MG63 (cell line): ENCODE measurements around the gene PTPRK. TPM values are rescaled to one million over a fixed set of nuclear protein-coding genes. Genes with fewer than 3 reads are reported as not detected.

Source experiments
- DNase-seq: peaks from one replicate; pipeline ENCODE4 v3.0.0-alpha.2; 2020
- H3K27me3 ChIP-seq: fragments of 250-450 bp; sonication (Bioruptor Pico); 2 replicates; pipeline ENCODE4 v1.5.1; 2020; ENCODE audit warnings: mild to moderate bottlenecking, moderate library complexity
- H3K36me3 ChIP-seq: fragments of 250-450 bp; sonication (Bioruptor Pico); 2 replicates; pipeline ENCODE4 v1.5.1; 2020; ENCODE audit warnings: mild to moderate bottlenecking, moderate library complexity
- H3K4me3 ChIP-seq: fragments of 250-450 bp; sonication (Bioruptor Pico); 2 replicates; pipeline ENCODE4 v1.5.1; 2020; ENCODE audit warnings: mild to moderate bottlenecking, moderate library complexity
- H3K9me3 ChIP-seq: fragments of 250-450 bp; sonication (Bioruptor Pico); 2 replicates; pipeline ENCODE4 v1.5.1; 2020; ENCODE audit warnings: mild to moderate bottlenecking, moderate library complexity
- total RNA-seq: library from RNA; depleted of rRNA; stranded (reverse); fragments of >200 nt; shearing (Covaris generic); gene quantifications from 2 replicates; pipeline ENCODE4 v1.2.3, GENCODE V29; 2014; ENCODE audit warnings: low replicate concordance

The PTPRK gene
- total RNA-seq, 1 experiment from 2014 or later: 9.7 TPM

- Histone ChIP-seq H3K36me3 (no peaks in the 10 kb centered on the region), H3K27me3 (no peaks in the 10 kb centered on the region), H3K9me3 (no peaks in the 10 kb centered on the region), H3K4me3 (no peak overlapping the region)
- DNase-seq: no peak
Measured at GRCh38 chr6:128161839-128162238, 358.6 kb downstream of the PTPRK start.

DNA sequence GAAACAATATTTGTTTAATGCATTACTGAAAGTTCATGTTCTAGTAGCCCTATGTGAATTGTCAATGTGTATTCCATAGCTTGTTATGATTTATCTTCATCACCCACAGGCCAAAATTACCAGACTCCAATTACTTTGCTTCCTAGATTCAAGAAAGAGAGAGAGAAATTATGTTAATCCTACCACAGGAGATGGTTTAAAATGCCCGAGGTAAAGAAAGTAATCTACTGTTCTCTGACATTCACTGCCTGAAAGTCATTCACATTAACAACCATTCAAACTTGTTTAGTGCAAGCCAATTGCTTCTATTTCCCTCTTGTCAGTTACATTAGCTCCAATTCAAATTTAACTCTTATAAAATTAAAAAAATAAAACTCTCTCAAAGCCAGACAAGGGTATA lies 359.1 kb downstream of the PTPRK start:
- H3K9me3 ChIP-seq: no peaks in the 10 kb centered on the region
- no peaks in the 10 kb centered on the region for H3K27me3 ChIP-seq
- no peak overlapping the region for H3K4me3 ChIP-seq
- no peaks in the 10 kb centered on the region for H3K36me3 ChIP-seq
- no peak for DNase-seq

- Histone ChIP-seq H3K27me3 (no peaks in the 10 kb centered on the region), H3K4me3 (no peak overlapping the region), H3K36me3 (no peaks in the 10 kb centered on the region), H3K9me3 (no peaks in the 10 kb centered on the region)
- DNase-seq: no peak
Measured at GRCh38 chr6:128158496-128158895, 361.9 kb downstream of the PTPRK start.

GRCh38 chr6:128156321-128157111 lies 363.9 kb downstream of the PTPRK start:
- DNase-seq: no peak
- H3K36me3 ChIP-seq: no peaks in the 10 kb centered on the region
- H3K4me3 ChIP-seq: no peak overlapping the region
- H3K9me3 ChIP-seq: no peaks in the 10 kb centered on the region
- H3K27me3 ChIP-seq: no peaks in the 10 kb centered on the region

DNA sequence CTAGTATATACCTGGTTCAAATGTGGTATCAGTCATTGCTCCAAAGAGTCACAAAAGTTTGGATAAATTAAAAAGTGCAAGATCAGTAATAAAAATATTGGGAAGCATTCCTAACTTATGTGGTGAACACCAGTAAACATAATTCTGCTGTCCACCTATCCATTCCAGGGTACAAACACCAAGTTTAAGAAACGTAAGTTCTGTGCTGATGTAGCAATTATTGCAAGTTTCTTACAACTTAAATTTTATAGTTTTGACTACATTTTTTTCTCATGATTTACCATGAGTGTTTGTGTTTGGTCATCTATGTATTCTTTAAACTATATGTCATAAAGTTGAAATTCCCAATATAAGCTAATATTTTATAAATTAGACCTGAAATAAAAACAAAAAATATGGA lies 364.6 kb downstream of the PTPRK start:
- DNase-seq: no peak
- H3K36me3 ChIP-seq: no peaks in the 10 kb centered on the region
- no peaks in the 10 kb centered on the region for H3K27me3 ChIP-seq
- no peaks in the 10 kb centered on the region for H3K9me3 ChIP-seq
- H3K4me3 ChIP-seq: no peak overlapping the region

DNA sequence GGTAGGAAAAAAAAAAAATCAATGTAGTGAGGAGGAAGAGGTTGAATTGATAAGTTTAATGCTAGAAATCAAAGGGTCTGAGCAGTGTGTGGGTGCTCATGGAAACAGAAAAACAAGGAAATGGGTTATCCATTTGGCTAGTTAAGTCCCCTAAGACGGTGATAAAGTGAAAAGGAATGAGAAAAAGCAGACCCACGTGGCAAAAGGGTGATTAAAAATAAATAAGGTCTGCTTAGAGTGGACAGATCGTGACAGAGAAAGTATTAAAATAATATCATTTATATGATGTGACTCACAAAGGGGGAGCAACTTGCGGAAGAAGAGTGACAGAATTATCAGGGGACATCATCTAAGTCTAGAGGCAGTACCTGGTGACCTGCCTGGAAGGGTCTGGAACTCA lies 367.8 kb downstream of the PTPRK start:
- no peak for DNase-seq
- H3K9me3 ChIP-seq: no peaks in the 10 kb centered on the region
- no peak overlapping the region for H3K4me3 ChIP-seq
- H3K36me3 ChIP-seq: no peaks in the 10 kb centered on the region
- H3K27me3 ChIP-seq: no peaks in the 10 kb centered on the region

- no peaks in the 10 kb centered on the region for H3K9me3 ChIP-seq
- DNase-seq: no peak
- no peaks in the 10 kb centered on the region for H3K36me3 ChIP-seq
- H3K27me3 ChIP-seq: no peaks in the 10 kb centered on the region
- H3K4me3 ChIP-seq: no peak overlapping the region
Measured at GRCh38 chr6:128150376-128150775, 370.0 kb downstream of the PTPRK start.

DNA sequence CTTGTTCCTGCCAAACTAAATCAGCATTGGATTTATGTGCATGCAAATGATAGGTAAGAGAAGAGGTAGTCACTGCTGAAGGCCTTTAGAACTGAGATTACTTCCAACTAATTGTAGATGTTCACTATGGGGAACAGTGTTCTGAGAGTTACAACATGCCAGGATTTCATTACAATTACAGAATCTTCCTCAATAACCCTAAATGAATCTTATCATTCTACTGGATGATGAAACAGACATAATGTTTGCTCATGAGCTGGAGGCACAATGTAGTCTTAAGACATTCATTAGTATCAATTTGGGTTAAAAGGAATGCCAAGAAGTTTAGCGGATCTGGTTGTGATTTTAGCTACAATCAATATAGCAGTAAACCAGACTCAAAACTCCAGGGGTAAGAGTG lies 370.6 kb downstream of the PTPRK start:
- no peak for DNase-seq
- no peaks in the 10 kb centered on the region for H3K9me3 ChIP-seq
- H3K4me3 ChIP-seq: no peak overlapping the region
- no peaks in the 10 kb centered on the region for H3K27me3 ChIP-seq
- no peaks in the 10 kb centered on the region for H3K36me3 ChIP-seq

- no peaks in the 10 kb centered on the region for H3K36me3 ChIP-seq
- DNase-seq: no peak
Measured at GRCh38 chr6:128144320-128144719, 376.1 kb downstream of the PTPRK start.

DNA sequence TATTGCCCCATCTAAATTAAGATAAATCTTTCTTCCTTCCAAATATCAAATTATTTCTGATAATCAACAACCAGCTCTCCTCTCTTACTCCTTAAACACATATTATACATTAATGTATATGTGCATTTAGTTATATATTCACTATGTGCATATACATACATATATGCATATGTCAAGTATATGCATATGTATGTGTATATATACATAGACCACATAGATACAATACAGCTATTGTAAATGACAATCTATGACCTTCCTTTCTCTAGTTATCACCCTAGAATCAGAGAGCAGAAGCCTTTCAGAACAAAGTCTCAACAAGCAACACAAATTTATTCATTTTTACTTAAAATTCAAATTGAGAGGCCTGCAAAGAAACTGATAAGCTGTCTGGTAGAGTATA lies 378.5 kb downstream of the PTPRK start:
- DNase-seq: no peak
- H3K9me3 ChIP-seq: no peaks in the 10 kb centered on the region
- no peak overlapping the region for H3K4me3 ChIP-seq
- no peaks in the 10 kb centered on the region for H3K36me3 ChIP-seq
- H3K27me3 ChIP-seq: no peaks in the 10 kb centered on the region

More at GRCh38 chr6:128144320-128144719, 376.1 kb downstream of the PTPRK start:
- Histone ChIP-seq H3K9me3 (no peaks in the 10 kb centered on the region), H3K27me3 (no peaks in the 10 kb centered on the region), H3K4me3 (no peak overlapping the region)

GRCh38 chr6:128139519-128139918 lies 380.9 kb downstream of the PTPRK start:
- peak; percentile 31 for DNase-seq
- H3K27me3 ChIP-seq: no peaks in the 10 kb centered on the region

DNA sequence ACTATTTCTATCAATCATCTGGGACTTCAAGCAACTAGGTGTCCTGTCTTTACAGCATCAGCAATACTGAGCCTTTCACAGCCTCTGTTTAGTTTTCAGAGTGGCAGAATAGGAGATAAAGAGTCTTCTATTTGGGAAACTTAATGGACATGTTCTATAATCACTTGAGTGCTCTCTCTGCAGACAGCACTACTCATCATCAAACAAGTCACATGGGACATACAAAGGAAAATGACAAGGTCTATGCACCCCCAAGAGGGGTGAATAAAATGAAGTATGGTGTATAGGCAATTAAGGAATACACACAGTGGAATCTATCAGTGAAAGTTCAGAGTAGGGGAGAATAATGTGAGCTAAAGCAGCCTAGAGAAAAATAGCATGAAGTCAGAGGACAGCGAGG lies 381.7 kb downstream of the PTPRK start:
- DNase-seq: no peak
- H3K36me3 ChIP-seq: no peaks in the 10 kb centered on the region
- H3K4me3 ChIP-seq: no peak overlapping the region
- H3K9me3 ChIP-seq: no peaks in the 10 kb centered on the region
- H3K27me3 ChIP-seq: no peaks in the 10 kb centered on the region

More at GRCh38 chr6:128139519-128139918, 380.9 kb downstream of the PTPRK start:
- Histone ChIP-seq H3K4me3 (no peak overlapping the region), H3K36me3 (no peaks in the 10 kb centered on the region), H3K9me3 (no peaks in the 10 kb centered on the region)

GRCh38 chr6:128135325-128135724 lies 385.1 kb downstream of the PTPRK start:
- Histone ChIP-seq H3K9me3 (no peaks in the 10 kb centered on the region), H3K4me3 (no peak overlapping the region), H3K27me3 (no peaks in the 10 kb centered on the region), H3K36me3 (no peaks in the 10 kb centered on the region)
- no peak for DNase-seq

DNA sequence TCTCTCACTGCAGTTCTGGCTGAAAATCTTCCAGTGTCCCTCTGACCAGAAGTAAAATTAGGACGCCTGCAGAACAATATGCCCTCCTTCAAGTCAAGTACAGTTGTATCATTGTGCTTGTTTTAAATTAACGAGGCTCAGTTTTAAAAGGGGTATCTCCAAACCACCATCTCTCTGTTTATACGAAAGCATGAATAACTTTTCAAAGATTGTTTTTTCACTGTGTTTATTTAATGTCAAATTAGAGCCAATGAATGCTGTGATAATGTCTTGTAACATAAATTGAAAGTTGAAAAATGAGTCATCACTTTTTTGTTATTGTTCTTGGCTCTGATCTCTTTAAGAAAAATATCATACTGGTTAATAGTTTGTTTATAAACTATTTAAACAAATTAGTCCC lies 388.8 kb downstream of the PTPRK start:
- Histone ChIP-seq H3K36me3 (no peaks in the 10 kb centered on the region; the same call in 1 of the 2 replicates), H3K9me3 (no peaks in the 10 kb centered on the region), H3K27me3 (no peaks in the 10 kb centered on the region), H3K4me3 (no peak overlapping the region)
- no peak for DNase-seq

GRCh38 chr6:128131036-128131435 lies 389.4 kb downstream of the PTPRK start:
- H3K36me3 ChIP-seq: no peaks in the 10 kb centered on the region; the same call in 1 of the 2 replicates
- no peaks in the 10 kb centered on the region for H3K9me3 ChIP-seq
- H3K27me3 ChIP-seq: no peaks in the 10 kb centered on the region
- no peak overlapping the region for H3K4me3 ChIP-seq
- DNase-seq: no peak

DNA sequence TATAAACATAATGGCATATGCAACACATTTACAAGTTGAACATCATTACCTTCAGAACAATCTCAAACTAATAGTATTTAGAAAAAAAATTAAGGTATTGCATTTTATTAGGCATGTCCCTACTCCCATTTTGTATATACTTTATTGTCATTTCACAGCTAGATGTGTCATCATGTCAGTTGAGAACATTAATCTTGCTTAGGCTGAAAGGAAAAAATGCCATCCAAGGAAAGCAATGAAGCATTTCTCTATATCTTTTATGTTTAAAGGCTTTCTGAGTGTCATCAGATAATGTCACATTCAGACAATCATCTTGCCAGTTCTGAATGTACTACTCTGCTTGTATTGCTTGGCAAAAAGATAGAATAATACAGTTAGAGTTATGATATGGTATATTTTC lies 390.7 kb downstream of the PTPRK start:
- H3K9me3 ChIP-seq: no peaks in the 10 kb centered on the region
- H3K27me3 ChIP-seq: no peaks in the 10 kb centered on the region
- no peak for DNase-seq
- no peaks in the 10 kb centered on the region; the same call in 1 of the 2 replicates for H3K36me3 ChIP-seq
- H3K4me3 ChIP-seq: no peak overlapping the region

GRCh38 chr6:128127650-128128049 lies 392.7 kb downstream of the PTPRK start:
- H3K9me3 ChIP-seq: no peaks in the 10 kb centered on the region
- H3K4me3 ChIP-seq: no peak overlapping the region
- no peak for DNase-seq
- H3K27me3 ChIP-seq: no peaks in the 10 kb centered on the region
- H3K36me3 ChIP-seq: no peaks in the 10 kb centered on the region; the same call in 1 of the 2 replicates

GRCh38 chr6:128124713-128125112 lies 395.7 kb downstream of the PTPRK start:
- no peak for DNase-seq
- H3K9me3 ChIP-seq: no peaks in the 10 kb centered on the region
- H3K27me3 ChIP-seq: no peaks in the 10 kb centered on the region
- H3K36me3 ChIP-seq: no peaks in the 10 kb centered on the region; the same call in 1 of the 2 replicates
- H3K4me3 ChIP-seq: no peak overlapping the region
